Activated T-cell treated with anti-CD3 and anti-CD28 coated beads for 4 hours (primary cell): ENCODE measurements around the gene URM1.
"Not testable (repeated sequence)": the region's sequence is repeated elsewhere in the genome, so short reads cannot be mapped to it uniquely, and the experiment has no call there.

Experiments
- DNase-seq: peaks from one replicate; pipeline ENCODE4 v3.0.0-alpha.2; 2020

URM1 gene

DNA sequence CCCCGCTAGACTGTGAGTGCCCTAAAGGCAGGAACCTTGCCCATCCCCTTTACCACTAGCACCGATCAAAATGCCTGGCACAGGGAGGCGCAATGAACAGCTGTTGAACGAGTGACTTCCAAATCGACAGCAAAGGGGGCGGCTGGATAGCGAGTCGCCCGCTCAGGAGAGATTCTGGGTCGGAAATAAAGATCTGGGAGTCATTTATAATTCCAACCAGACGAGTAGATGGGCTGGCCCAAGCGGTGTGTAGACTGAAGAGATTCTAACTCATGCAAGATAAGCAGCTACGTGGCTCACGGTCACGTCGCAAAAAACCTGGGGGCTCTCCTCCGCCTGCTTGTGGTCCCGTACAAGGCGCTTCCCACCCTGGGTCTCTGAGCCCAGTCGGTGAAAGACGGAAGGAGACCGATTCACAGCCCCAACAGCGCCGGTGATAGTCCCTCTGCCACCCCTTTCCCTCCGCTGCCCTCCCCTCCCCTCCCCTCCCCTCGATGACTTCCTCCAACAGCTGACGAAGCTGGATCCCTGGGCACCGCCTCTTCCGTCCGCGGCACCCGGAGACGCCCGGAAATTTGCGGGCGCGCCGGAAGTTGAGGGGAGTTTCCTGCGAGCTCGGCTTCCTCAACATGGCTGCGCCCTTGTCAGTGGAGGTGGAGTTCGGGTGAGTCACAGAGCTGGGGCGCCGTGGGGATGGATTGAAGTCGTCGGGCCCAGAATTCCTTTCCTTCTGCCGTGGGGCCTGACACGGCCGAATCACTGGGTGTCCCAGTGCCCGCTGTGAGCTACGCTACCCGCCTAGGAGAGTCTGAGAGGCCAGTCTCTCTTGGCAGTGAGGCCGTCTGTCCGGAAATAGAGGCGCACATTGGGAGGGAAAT is at the start of gene URM1:
Gene URM1, plus strand, starts transcription at position 623 of the 878 bp plus-strand sequence. Its CDS starts 7 bp downstream, at position 630.
- DNase-seq = peak; percentile 94

DNA sequence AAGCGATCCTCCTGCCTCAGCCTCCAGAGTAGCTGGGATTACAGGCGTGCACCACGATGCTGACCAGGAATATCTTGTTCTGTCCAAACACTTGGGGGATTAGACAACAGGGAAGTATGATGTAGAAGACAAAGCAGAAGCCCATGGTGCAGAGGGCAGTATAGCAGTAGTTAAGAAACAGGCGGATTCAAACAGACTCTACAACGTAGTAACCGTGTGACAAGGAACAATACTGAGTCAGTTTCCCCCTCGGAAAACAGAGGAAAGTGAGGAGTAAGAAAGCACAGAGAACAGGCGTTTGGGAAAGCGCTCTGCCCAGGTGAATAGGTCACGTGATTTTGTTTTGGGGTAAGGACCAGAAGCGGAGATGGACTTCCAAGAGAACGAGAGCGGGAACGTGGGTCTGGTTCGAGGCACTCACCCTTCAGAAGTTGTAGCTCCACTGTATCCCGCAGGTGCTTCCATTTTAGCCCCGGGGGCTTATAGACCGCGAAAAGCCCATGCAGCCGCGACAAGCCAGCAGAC is 49.2 kb upstream of the URM1 start:
- no peak for DNase-seq

DNA sequence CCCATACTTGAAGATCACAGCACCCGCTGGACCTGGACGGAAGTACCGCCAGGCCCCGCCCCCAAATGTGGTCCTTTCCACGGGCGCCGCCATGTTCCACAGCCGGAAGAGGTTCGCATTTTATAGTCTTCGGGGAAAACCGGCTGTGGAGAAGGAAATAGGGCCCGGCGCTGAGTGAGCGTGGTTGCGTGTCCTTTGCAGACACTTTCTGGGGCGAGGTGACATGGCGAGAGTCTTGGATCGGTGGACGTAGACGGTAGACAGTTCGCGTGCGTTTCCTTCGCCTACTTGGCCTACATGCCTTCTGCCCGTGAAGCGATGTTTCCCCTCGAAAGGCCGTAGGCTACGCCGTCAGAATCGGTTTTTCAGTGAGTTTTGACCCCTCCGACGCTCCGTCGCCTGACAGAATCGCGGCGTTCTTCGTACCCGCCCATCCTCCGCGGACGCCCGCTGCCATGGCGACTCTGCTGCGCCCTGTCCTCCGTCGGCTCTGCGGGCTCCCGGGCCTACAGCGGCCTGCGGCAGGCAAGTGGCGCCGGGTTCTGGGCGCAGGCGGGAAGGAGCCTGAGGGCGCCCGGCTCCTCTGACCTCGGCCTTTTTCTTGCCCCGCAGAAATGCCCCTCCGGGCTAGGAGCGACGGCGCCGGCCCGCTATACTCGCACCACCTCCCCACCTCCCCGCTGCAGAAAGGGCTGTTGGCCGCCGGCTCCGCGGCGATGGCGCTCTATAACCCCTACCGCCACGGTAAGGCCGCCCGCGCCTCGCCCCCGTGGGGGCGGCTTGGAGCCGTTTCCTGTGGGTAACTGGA is 48.6 kb upstream of the URM1 start, which contains the start of the genes COQ4 and TRUB2:
Gene COQ4, plus strand, starts transcription at position 436 of the 808 bp plus-strand sequence. Its CDS starts 20 bp downstream, at position 456.
Gene TRUB2, minus strand, starts transcription at position 44 of the 808 bp plus-strand sequence. Its CDS starts 39 bp downstream, at position 5.
- peak; percentile 90 for DNase-seq

- DNase-seq = peak; percentile 39
Observed at GRCh38 chr9:128323212-128323730, 47.9 kb upstream of the URM1 start.

DNA sequence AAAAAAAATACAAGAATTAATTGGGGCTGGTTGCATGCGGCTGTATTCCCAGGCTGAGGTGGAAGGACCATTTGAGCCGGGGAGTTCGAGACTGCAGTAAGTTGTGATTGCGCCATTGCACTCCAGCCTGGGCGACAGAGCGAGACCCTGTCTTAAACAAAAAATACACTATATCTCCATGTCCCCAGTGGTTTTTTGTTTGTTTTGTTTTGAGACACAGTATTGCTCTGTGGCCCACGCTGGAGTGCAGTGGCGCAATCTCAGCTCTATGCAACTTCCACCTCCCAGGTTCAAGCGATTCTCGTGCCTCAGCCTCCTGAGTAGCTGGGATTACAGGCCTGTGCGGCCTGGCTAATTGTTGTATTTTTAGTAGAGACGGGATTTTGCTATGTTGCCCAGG is 47.4 kb upstream of the URM1 start:
- DNase-seq = no peak

- DNase-seq = no peak
Observed at GRCh38 chr9:128324401-128324800, 46.8 kb upstream of the URM1 start.

- DNase-seq = no peak
Observed at GRCh38 chr9:128325629-128326028, 45.5 kb upstream of the URM1 start.

GRCh38 chr9:128333451-128333869 is 37.7 kb upstream of the URM1 start:
- DNase-seq = no peak

GRCh38 chr9:128335161-128335560 is 36.0 kb upstream of the URM1 start:
- no peak for DNase-seq

- DNase-seq = no peak
Observed at GRCh38 chr9:128335914-128336313, 35.3 kb upstream of the URM1 start.

GRCh38 chr9:128337936-128338335 is 33.2 kb upstream of the URM1 start:
- DNase-seq = no peak

- not testable (repeated sequence) for DNase-seq
Observed at GRCh38 chr9:128338852-128339614, 32.1 kb upstream of the URM1 start.

DNA sequence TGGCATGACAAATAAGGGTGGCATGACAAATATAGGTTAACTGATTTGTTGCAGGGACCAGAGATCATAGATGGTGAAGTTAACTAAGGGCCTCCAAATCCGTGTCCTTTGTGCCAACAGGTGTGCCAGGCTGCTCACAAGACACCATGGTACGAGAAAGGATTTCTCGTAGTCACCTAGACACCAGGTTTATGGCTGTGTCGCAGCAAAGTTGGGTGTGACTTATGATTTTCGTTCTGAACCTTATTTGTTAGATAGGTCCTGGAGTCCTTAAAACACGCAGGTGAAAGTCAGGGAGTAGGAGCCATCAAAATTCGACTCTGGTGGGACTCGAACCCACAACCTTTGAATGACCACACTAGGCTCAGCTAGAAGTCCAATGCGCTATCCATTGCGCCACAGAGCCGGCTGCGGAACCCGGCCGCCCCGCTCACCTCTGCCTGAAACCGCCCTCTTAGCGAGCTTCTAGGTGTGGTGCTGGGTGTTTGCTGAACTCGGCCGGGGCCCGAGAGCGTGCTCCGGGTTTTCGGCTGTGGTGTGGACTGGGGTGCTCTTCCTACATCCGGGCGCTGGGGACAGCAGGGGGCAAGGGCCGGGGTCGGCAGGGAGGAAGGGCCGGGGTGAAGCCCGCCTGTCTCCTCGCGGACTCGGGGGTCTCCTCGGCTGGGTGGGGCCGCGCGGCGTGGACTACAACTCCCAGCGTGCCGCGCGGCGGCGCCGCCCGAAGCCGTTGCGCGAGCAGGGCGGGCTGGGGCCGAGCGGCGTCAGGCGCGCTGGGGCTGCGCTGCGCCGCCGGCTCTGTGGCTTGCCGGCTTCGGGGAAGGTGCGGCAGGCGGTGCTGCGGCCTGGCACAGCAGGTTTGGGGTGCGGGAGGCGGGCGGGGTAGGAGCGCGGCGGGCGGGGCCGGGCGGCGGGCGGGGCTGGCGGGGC is 31.1 kb upstream of the URM1 start, which contains the start of gene SLC27A4:
Gene SLC27A4, plus strand, starts transcription at position 767 of the 930 bp plus-strand sequence. CDS start 2,606 bp downstream, outside the sequence.
- DNase-seq = peak; percentile 60

GRCh38 chr9:128340691-128341434 is 30.3 kb upstream of the URM1 start:
- peak; percentile 9 for DNase-seq

DNA sequence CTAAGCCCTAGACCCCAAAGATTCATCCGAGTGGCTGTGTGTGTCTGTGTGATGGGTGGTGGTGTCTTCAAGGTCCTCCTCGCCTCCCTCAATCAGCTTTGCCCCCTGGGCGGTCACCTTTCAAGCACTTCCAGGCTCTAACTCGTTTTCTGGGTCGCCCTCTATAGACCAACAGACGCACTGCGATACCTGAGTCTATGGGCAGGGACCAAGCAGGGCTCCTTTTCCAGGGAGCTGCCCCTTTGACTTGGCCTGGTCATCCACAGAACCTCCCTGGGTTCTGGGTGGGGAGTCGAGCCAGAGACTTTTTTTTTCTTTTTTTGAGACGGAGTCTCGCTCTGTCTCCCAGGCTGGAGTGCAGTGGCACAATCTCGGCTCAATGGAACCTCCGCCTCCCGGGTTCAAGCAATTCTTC is 29.7 kb upstream of the URM1 start:
- peak; percentile 55 for DNase-seq

DNA sequence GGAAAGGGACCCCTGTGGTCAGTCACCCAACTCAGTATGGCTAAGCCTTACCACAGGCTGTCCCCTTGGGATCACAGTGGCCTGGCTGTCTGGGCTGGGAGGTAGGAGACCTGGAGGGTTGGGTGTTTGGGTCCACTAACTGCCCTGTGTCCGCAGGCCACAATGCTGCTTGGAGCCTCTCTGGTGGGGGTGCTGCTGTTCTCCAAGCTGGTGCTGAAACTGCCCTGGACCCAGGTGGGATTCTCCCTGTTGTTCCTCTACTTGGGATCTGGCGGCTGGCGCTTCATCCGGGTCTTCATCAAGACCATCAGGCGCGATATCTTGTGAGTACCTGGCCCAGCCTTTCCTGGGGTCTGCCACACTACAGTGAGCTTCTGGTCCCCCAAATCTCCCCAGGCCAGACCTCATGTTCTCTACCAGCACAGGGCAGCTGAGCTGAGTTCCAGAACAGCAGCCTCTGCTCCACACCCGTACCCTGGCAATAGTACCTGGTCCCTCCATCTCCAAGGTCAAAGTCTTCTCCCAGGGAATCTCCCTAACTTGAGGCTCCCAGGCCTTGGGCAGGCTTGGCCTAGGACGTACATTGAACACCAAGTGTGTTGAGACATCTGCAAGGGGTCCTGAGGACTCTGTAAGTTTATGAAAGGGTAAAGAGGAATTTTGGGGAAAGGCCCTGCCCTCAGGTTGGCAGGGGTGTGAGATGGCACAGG is 28.0 kb upstream of the URM1 start:
- DNase-seq = no peak

- DNase-seq = no peak
Observed at GRCh38 chr9:128343855-128344254, 27.3 kb upstream of the URM1 start.

DNA sequence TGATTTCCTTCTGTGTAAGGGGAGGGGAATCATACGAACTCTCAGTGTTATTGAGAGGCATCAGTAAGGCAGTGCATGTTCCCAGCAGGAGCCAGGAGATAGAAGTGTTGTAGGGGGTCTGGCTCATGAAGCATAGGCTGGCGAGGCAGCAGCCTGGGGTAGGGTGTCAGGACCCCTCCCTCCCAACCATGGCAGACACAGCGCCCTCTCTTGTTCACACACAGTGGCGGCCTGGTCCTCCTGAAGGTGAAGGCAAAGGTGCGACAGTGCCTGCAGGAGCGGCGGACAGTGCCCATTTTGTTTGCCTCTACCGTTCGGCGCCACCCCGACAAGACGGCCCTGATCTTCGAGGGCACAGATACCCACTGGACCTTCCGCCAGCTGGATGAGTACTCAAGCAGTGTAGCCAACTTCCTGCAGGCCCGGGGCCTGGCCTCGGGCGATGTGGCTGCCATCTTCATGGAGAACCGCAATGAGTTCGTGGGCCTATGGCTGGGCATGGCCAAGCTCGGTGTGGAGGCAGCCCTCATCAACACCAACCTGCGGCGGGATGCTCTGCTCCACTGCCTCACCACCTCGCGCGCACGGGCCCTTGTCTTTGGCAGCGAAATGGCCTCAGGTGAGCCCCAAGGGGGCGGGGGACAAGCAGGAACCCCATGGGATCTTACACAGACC is 26.1 kb upstream of the URM1 start:
- no peak for DNase-seq

DNA sequence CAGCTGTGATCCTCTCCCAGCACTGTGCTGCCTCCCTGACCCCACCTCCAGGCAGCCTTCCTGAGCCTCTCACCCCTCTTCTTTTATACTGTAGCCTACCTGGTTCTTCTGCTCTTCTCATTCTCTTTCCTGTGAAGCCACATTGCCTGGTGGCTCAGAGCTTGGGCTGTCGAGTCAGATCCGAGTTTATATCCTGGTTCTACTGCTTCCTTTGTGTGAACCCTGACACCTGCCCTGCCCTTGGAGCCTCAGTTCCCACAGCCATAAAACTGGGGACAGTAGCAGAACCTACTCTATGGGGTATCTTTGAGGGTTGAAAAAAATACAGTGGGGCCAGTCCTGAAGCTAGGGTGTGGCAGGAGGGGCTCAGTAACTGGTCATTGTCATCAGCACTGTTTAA is 22.0 kb upstream of the URM1 start:
- no peak for DNase-seq
